GM06990 (cell line): ENCODE data around the gene PPP2R3A.
A peak's percentile ranks its signal among the peaks of the same experiment; 100 is the strongest.

ENCODE experiments used
- DNase-seq: peaks from one replicate; pipeline ENCODE4 v3.0.0-alpha.2; 2011; ENCODE audit not compliant: insufficient read length; ENCODE audit errors: extremely low read depth
- H3K27me3 ChIP-seq: replicated peaks from 2 replicates; pipeline ENCODE4 v1.6.0; 2011; ENCODE audit warnings: low read length; ENCODE audit not compliant: control insufficient read depth, insufficient read depth
- H3K36me3 ChIP-seq: 2 replicates; pipeline ENCODE4 v1.5.1; 2011; ENCODE audit warnings: low read length; ENCODE audit not compliant: control insufficient read depth, insufficient read depth
- H3K4me3 ChIP-seq: replicated peaks from 2 replicates; pipeline ENCODE4 v1.5.1; 2011; ENCODE audit warnings: low read depth, mild to moderate bottlenecking, control low read depth, low read length
- CTCF ChIP-seq: IDR thresholded peaks from 2 replicates; pipeline ENCODE4 v1.5.1; 2011; ENCODE audit warnings: low read length, control low read depth, mild to moderate bottlenecking, inconsistent platforms; ENCODE audit not compliant: insufficient read depth, poor library complexity, severe bottlenecking

PPP2R3A gene

GRCh38 chr3:136036306-136036705 lies 70.8 kb downstream of the PPP2R3A start:
- no peak for DNase-seq
- TF ChIP-seq CTCF: no peak
- H3K4me3 ChIP-seq: no peak overlapping the region
- H3K27me3 ChIP-seq: no peaks in the 10 kb centered on the region
- H3K36me3 ChIP-seq: no peaks in the 10 kb centered on the region

- no peak for TF ChIP-seq CTCF
- no peaks in the 10 kb centered on the region for H3K27me3 ChIP-seq
- DNase-seq: no peak
- H3K4me3 ChIP-seq: no peak overlapping the region
- H3K36me3 ChIP-seq: no peaks in the 10 kb centered on the region
Observed at GRCh38 chr3:136038668-136039067, 73.1 kb downstream of the PPP2R3A start.

- Histone ChIP-seq H3K27me3 (no peaks in the 10 kb centered on the region), H3K36me3 (no peaks in the 10 kb centered on the region), H3K4me3 (no peak overlapping the region)
- DNase-seq: no peak
- TF ChIP-seq CTCF: peak; percentile 50
Observed at GRCh38 chr3:136042608-136043221, 77.2 kb downstream of the PPP2R3A start.

- no peaks in the 10 kb centered on the region for H3K36me3 ChIP-seq
- no peaks in the 10 kb centered on the region for H3K27me3 ChIP-seq
- TF ChIP-seq CTCF: no peak
- DNase-seq: no peak
- H3K4me3 ChIP-seq: no peak overlapping the region
Observed at GRCh38 chr3:136044980-136045745, 79.6 kb downstream of the PPP2R3A start.

GRCh38 chr3:136048068-136048467 lies 82.5 kb downstream of the PPP2R3A start:
- Histone ChIP-seq H3K27me3 (no peaks in the 10 kb centered on the region), H3K36me3 (no peaks in the 10 kb centered on the region), H3K4me3 (no peak overlapping the region)
- no peak for DNase-seq
- no peak for TF ChIP-seq CTCF
